Left cardiac atrium (tissue), 4 donors: ENCODE data around the gene BMF. TPM values are rescaled to one million over a fixed set of nuclear protein-coding genes. Genes with fewer than 3 reads are reported as not detected.
"Not testable (repeated sequence)": the region's sequence is repeated elsewhere in the genome, so short reads cannot be mapped to it uniquely, and the experiment has no call there.

Experiments
- ATAC-seq, 2 donors: fragments of 200-7000 bp; cut with Tn5 transposase; one replicate each; pipeline ENCODE4 v1.9.1; 2020; ENCODE audit warnings: mild to moderate bottlenecking in 2 of 2, moderate library complexity in 2 of 2
- DNase-seq: peaks from one replicate; pipeline ENCODE4 v3.0.0-alpha.2; 2020
- intact Hi-C, 2 donors: fragments of 100-400 bp; cut with DNase I; formaldehyde crosslinking; loops; one replicate each; pipeline versions ENCODE4 v1.14.1 to v1.15.1; 2022 to 2023
- long read RNA-seq: library from polyadenylated mRNA; unstranded; transcript quantifications from one replicate; pipeline ENCODE4 v2.0.0, GENCODE V29; 2021
- total RNA-seq, 2 donors: library from RNA; stranded (reverse); fragmentation: NEBNext Ultra II Directional; extraction: Animal tissue kit (Norgen Biotek cat#: 25700); gene quantifications; one replicate each; pipeline ENCODE4 v1.2.1, GENCODE V29; 2021
- donor health status: DM: no; HTN: yes; CAD: no.
- donor health status: DM: no; HTN: yes; CAD: no; lungs with severe emphysema.
- donor health status: DM: yes; HTN: yes; CAD: no.
- donor health status: Dilated cardiomyopathy.

Gene BMF
- 1 to 10 TPM; 1.9 to 5.0 TPM for total RNA-seq
- long read RNA-seq: 0 reads

DNA sequence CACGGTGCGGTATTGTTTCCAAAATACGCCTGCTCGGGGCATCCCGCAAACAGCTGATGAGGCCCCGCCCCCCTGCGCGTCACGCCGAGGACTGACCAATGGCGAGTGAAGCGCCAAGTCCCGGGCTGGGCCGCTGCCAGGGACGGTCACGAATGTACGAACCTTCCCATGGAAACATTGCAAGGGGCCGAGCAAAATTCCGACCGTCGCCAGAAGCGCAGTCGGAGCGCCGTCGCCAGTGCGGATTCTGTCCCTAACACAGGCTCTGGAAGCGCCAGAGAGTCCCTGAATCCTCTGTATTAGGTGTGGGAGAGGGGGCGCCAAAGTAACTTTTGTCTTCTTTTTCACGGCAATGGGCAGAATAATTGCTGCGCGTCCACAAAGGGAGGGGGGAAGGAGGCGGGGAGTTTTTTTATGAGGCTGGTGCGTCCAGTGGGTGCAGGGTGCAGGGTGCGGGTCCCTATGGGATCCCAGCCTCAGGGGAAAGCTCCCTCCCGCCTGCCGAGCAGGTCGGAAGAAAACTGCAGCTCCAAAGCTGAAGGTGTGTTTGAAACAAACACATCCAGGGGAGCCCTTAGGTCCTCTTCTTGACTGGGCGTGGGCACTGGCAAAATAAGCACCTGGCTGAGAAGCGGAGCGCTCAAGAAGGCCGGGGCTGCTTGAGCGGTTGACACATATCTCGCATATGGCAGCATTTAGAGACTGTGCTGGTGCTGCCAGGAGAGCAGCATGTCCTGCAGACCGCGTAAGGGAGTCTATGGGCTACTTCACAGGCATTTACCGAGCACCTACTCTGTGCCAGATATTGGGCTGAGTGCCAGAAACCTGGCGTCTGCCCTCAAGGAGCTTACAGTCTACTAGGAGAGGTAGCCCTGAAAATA, at the start of gene BMF:
Gene BMF (minus strand): TSS at position 25 of the 881 bp plus-strand sequence. CDS start 2,793 bp downstream, outside the sequence.
- ATAC-seq (peak; percentile 85), DNase-seq (peak; percentile 100)
- intact Hi-C loops: loop anchor here (5.0 to 10.0 kb wide), 2 partner anchors 56 to 62 kb away; partner anchors contain the start of gene BUB1B (in 1 of the 2)

GRCh38 chr15:40157778-40158447, 49.2 kb upstream of the BMF start:
- intact Hi-C loops: loop anchor here in 1 of 2 donors (5.0 kb wide), 1 partner anchor 96 kb away; no protein-coding TSS in a partner anchor
- DNase-seq: no peak
- no peak for ATAC-seq

DNA sequence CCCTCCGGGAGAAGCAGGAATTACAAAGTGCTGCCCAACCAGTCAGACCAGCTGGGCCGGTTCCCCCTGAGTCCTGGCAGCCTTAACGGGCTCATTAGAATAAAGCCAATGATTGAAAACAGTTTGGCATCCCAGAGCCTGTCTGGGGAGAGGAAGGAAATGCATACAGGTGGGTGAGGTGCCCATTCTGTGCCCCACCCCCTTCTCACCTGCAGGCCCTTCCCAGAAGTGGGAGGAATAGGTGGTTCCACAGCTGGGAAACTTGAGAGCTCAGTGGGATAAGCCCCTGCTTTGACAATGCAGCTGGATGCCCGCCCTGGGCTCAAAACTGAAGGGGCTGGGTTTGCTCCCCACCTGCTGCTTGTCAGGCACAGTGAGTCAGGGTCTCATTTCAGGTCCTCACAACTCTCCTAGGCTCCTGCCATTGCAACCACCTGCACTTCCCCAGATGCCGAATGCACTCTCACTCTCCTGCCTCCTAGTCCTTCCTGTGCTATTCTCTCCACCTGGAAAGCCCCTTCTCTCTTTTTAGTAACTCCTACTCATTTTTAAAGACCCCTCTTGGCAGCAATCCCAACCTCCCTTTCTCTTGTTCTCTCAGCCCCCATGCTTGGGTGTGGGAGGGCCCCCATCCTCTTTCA, 46.7 kb upstream of the BMF start:
- no peak for DNase-seq
- no peak for ATAC-seq
- intact Hi-C loops: loop anchor here in 1 of 2 donors (5.0 kb wide), 1 partner anchor 93 kb away; no protein-coding TSS in a partner anchor

DNA sequence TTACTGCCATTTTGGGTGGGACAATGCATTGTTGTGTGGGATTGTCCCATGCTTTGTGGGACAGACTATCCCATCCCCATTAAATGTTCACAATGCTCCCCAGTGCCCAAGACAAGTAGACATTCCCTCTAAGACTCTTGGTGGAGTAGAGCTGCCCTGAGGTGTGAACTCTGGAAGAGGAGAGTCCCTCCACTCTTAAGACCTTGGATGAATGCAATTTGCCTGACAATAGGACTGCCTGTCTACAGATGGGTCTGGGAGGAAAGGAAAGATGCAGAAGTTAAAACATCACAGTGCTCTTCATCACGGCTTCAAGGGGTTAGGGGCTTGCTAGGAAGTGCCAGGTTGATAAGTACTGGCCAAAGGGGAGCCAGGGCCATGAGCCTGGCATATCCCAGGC, 46.1 kb upstream of the BMF start:
- intact Hi-C loops: loop anchor here in 1 of 2 donors (5.0 kb wide), 1 partner anchor 93 kb away; no protein-coding TSS in a partner anchor
- DNase-seq, ATAC-seq: not testable (repeated sequence)

DNA sequence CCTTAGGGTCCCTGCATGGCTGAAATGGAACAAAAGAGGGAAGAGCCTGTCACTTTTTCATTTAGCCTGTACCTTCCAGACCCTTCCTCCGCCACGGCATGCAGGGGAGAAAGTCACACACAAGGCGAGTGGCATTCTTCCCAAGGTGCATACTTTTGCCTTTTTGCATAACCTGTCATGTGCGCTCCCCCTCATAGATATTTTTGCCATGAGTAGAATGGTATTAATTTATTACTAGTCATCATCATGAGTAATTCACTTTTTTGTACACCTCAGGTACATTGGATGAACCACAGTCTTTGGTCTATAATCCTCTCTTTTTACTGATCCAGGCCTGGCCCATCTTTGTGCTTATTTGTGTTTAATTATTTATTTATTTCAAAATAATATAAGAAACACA, 43.3 kb upstream of the BMF start:
- DNase-seq (no peak), ATAC-seq (no peak)
- intact Hi-C loops: no loop called here

- intact Hi-C loops: no loop called here
- no peak for ATAC-seq
- DNase-seq: no peak
Measured at GRCh38 chr15:40151499-40151898, 42.8 kb upstream of the BMF start.

DNA sequence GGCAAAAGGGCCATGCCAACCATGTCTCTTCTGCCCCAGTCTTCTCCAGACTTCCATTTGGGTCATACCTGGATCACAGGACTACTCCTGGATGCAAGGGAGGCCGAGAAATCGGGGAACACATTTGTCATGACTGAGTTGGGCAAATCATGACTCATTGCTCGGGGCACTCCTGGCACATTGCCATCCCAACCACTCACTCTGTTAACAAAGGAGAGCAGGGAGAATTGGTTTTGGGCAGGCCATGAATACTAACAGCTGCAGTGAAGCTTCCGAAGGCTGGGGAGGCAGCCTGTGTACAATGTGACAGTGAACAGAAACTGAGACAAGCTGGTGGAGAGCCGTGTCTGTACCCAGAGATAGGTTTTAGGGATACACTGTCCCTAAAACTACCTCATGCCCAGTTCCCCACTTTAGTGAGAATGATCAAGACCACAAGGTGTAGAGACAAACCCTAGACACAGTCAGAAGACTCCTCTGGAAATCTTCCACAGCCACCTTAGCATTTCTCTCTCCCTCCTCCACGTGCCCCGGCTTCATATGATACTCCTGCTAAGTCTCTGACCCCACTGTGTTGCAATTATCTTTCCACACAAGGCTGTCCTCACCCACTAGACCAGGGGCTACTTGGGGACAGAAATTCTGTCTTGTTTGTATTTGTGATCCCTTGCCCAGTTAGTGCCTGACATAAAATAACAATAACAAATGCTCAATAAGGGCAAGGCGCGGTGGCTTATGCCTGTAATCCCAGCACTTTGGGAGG, 41.7 kb upstream of the BMF start:
- intact Hi-C loops: no loop called here
- DNase-seq (no peak), ATAC-seq (peak in 1 of 2 donors; percentile 22)

DNA sequence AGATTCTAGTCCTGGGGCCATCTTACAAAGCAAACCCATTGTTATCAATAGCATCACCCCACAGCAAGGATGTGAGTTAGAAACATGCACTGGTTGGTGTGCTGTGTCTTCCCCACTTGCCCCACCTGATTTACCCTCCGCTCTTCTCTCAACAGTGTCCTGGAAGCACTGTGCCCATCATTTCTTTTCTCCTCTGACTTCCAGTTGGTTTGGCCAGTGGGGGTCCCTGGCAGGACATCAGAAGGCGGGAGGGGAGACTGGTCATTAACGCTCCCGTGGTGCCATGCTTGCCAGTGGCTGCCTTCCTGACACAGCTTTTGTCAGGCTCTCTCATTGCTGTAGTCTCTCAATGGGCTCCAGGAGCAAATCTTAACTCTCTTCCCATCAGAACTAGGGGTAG, 40.7 kb upstream of the BMF start:
- intact Hi-C loops: no loop called here
- DNase-seq: no peak
- ATAC-seq: no peak

DNA sequence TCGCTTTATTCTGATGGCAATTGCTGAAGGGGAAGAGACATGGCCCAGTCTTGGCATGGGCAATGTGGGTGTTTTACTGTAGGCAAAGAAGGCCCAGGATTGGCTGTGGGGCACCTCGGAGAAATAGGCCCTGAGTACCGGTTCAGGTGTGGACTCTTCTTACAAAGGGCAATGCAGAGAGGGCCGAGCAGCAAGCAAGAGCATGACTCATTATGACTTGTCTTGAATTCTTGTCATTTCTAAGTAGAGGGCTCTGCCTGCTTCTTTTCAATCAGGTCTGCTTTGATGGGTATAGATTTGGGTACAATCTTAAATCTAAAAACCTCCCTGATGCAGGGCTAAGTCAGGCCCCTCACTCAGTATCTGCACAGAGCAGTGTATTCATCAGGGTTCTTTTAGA, 37.4 kb upstream of the BMF start:
- ATAC-seq (no peak), DNase-seq (no peak)
- intact Hi-C loops: no loop called here

GRCh38 chr15:40142428-40142827, 33.7 kb upstream of the BMF start:
- DNase-seq (no peak), ATAC-seq (no peak)
- intact Hi-C loops: no loop called here

GRCh38 chr15:40138201-40138570, 29.5 kb upstream of the BMF start:
- intact Hi-C loops, ATAC-seq, DNase-seq: not testable (repeated sequence)

- no peak for ATAC-seq
- DNase-seq: no peak
- intact Hi-C loops: no loop called here
Measured at GRCh38 chr15:40137303-40138200, 28.9 kb upstream of the BMF start.

DNA sequence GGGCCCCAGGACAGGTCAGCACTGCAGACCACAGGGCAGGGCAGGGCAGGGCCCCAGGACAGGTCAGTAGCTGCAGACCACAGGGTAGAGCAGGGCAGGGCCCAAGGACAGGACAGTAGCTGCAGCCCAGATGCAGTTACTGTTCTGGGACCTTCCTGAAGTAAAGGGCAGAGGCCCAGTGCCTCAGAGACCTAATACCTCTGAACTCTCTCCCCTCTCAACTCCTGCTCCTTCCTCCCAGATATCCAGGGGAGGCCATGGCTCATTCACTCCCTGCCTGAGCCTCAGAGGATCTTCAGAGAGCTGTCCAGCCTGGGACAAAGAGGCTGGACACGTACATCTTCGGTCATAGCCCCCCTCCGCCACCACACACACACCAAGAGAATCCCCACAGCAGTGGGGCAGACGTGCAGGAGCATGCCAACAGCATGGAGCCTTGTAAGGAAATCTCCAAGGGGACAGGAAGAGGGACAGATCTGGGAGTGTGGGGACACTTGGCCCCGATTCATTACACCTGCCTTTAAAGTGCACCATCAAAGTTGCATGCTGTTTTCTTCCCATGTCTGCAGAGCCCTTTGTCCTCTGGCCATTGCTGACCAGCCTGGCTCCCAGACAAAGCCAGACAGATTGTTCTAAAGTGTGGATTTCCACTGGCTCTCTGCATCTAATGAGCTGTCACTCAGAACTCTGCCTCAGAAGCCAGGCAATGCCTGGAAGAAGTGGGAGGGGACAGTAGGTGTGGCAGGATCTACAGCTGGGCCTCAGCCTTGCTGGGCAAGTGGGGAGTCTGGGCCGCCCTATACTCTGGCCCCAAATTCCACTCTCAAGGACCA, 28.0 kb upstream of the BMF start:
- no peak for ATAC-seq
- intact Hi-C loops: no loop called here

GRCh38 chr15:40135846-40136450, 27.3 kb upstream of the BMF start:
- DNase-seq, intact Hi-C loops, ATAC-seq: not testable (repeated sequence)

More for the DNA sequence above, 28.0 kb upstream of the BMF start:
- no peak for DNase-seq

- ATAC-seq: no peak
- intact Hi-C loops: no loop called here
Measured at GRCh38 chr15:40134885-40135284, 26.2 kb upstream of the BMF start.

DNA sequence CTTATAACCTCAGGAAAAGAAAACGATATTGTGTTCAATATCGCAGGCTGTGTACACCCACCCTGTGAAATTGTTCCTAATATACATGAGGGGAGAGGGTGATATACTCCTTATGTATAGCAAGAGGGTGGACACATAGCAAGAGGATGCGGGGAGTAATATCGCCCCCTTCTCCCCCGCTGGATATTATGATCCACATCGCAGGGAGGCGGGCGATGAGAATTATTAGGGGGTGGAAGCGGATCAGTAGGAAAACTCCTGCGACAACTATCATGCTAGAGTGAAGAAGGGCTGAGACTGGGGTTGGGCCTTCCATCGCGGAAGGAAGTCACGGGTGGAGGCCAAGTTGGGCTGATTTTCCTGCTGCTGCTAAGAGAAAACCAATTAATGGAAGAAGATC, 24.9 kb upstream of the BMF start:
- DNase-seq (no peak), ATAC-seq (no peak)
- intact Hi-C loops: no loop called here

More at GRCh38 chr15:40134885-40135284, 26.2 kb upstream of the BMF start:
- no peak for DNase-seq
